Measurements from ENCODE around the gene SPSB2. TPM values are rescaled to one million over a fixed set of nuclear protein-coding genes. Genes with fewer than 3 reads are reported as not detected.

SPSB2 gene
- total and polyA plus RNA-seq, 9 of the 15 experiments (the other 6 are each of a cell fraction or from before 2014, with no cell fraction given), result 0.10 to 10.6 (median 1.9) TPM

DNA sequence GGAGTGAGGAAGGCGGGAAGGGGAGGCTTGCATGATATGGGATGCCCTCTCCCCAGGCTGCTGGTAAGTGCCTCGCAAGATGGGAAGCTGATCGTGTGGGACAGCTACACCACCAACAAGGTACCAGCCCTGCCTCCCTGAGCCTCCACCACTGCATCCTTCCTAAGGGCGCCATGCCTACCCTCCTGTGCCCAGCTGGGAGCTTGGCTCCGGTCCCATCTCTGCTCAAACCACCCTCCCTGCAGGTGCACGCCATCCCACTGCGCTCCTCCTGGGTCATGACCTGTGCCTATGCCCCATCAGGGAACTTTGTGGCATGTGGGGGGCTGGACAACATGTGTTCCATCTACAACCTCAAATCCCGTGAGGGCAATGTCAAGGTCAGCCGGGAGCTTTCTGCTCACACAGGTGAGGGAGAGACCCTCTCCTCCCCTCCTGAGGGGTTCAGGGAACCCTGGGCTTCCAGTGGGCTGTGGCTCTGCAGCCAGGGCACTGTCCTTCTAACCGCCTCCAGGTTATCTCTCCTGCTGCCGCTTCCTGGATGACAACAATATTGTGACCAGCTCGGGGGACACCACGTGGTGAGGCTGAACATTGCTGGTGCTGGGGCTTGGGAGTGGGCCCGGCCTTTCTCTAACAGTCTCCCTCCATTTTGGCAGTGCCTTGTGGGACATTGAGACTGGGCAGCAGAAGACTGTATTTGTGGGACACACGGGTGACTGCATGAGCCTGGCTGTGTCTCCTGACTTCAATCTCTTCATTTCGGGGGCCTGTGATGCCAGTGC, 29.8 kb downstream of the SPSB2 start (continued):
- TF ChIP-seq, protein P1, sequence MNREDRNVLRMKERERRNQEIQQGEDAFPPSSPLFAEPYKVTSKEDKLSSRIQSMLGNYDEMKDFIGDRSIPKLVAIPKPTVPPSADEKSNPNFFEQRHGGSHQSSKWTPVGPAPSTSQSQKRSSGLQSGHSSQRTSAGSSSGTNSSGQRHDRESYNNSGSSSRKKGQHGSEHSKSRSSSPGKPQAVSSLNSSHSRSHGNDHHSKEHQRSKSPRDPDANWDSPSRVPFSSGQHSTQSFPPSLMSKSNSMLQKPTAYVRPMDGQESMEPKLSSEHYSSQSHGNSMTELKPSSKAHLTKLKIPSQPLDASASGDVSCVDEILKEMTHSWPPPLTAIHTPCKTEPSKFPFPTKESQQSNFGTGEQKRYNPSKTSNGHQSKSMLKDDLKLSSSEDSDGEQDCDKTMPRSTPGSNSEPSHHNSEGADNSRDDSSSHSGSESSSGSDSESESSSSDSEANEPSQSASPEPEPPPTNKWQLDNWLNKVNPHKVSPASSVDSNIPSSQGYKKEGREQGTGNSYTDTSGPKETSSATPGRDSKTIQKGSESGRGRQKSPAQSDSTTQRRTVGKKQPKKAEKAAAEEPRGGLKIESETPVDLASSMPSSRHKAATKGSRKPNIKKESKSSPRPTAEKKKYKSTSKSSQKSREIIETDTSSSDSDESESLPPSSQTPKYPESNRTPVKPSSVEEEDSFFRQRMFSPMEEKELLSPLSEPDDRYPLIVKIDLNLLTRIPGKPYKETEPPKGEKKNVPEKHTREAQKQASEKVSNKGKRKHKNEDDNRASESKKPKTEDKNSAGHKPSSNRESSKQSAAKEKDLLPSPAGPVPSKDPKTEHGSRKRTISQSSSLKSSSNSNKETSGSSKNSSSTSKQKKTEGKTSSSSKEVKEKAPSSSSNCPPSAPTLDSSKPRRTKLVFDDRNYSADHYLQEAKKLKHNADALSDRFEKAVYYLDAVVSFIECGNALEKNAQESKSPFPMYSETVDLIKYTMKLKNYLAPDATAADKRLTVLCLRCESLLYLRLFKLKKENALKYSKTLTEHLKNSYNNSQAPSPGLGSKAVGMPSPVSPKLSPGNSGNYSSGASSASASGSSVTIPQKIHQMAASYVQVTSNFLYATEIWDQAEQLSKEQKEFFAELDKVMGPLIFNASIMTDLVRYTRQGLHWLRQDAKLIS (CRISPR knock-in tag; IDR thresholded peaks at IDR 0.05), result no peak
- TF ChIP-seq MEF2D (tag; conservative IDR thresholded peaks at IDR 0.05; ENCODE audit: low read depth) (no peak), HMG20B (CRISPR knock-in tag; IDR thresholded peaks at IDR 0.05) (no peak), FOXK2 (conservative IDR thresholded peaks at IDR 0.05 in 1 of 2, IDR thresholded peaks at IDR 0.05 in 1 of 2; ENCODE audit: low read depth in 2 of 2) (no peak), RAD51 (IDR thresholded peaks at IDR 0.05; ENCODE audit: borderline replicate concordance, low read depth) (peak; percentile 36; the same call in 1 of the 2 replicates), CTBP1 (IDR thresholded peaks at IDR 0.05; ENCODE audit: borderline replicate concordance) (no peak), HDAC1 (IDR thresholded peaks at IDR 0.05) (0 out of 4 replicates have a peak, but pooled peaks of 1 of the 2 experiments have one; percentile 32), MCM5 (IDR thresholded peaks at IDR 0.05; ENCODE audit: low read depth) (no peak), EZH2 (IDR thresholded peaks at IDR 0.05; ENCODE audit: borderline replicate concordance, low read depth, low read length) (no peak)
- TF ChIP-seq, protein P2, sequence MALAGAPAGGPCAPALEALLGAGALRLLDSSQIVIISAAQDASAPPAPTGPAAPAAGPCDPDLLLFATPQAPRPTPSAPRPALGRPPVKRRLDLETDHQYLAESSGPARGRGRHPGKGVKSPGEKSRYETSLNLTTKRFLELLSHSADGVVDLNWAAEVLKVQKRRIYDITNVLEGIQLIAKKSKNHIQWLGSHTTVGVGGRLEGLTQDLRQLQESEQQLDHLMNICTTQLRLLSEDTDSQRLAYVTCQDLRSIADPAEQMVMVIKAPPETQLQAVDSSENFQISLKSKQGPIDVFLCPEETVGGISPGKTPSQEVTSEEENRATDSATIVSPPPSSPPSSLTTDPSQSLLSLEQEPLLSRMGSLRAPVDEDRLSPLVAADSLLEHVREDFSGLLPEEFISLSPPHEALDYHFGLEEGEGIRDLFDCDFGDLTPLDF (CRISPR knock-in tag; IDR thresholded peaks at IDR 0.05), result no peak
- TF ChIP-seq, protein P3, sequence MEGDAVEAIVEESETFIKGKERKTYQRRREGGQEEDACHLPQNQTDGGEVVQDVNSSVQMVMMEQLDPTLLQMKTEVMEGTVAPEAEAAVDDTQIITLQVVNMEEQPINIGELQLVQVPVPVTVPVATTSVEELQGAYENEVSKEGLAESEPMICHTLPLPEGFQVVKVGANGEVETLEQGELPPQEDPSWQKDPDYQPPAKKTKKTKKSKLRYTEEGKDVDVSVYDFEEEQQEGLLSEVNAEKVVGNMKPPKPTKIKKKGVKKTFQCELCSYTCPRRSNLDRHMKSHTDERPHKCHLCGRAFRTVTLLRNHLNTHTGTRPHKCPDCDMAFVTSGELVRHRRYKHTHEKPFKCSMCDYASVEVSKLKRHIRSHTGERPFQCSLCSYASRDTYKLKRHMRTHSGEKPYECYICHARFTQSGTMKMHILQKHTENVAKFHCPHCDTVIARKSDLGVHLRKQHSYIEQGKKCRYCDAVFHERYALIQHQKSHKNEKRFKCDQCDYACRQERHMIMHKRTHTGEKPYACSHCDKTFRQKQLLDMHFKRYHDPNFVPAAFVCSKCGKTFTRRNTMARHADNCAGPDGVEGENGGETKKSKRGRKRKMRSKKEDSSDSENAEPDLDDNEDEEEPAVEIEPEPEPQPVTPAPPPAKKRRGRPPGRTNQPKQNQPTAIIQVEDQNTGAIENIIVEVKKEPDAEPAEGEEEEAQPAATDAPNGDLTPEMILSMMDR (IDR thresholded peaks at IDR 0.05 in 2 of 3, conservative IDR thresholded peaks at IDR 0.05 in 1 of 3; ENCODE audit: insufficient read depth in 2 of 3, low read depth in 1 of 3, low read length in 3 of 3), result peak; percentile 49 to 51 (median 51)
- TF ChIP-seq, protein P4, sequence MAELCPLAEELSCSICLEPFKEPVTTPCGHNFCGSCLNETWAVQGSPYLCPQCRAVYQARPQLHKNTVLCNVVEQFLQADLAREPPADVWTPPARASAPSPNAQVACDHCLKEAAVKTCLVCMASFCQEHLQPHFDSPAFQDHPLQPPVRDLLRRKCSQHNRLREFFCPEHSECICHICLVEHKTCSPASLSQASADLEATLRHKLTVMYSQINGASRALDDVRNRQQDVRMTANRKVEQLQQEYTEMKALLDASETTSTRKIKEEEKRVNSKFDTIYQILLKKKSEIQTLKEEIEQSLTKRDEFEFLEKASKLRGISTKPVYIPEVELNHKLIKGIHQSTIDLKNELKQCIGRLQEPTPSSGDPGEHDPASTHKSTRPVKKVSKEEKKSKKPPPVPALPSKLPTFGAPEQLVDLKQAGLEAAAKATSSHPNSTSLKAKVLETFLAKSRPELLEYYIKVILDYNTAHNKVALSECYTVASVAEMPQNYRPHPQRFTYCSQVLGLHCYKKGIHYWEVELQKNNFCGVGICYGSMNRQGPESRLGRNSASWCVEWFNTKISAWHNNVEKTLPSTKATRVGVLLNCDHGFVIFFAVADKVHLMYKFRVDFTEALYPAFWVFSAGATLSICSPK (IDR thresholded peaks at IDR 0.05; ENCODE audit: borderline replicate concordance), result no peak
- TF ChIP-seq, protein P5, sequence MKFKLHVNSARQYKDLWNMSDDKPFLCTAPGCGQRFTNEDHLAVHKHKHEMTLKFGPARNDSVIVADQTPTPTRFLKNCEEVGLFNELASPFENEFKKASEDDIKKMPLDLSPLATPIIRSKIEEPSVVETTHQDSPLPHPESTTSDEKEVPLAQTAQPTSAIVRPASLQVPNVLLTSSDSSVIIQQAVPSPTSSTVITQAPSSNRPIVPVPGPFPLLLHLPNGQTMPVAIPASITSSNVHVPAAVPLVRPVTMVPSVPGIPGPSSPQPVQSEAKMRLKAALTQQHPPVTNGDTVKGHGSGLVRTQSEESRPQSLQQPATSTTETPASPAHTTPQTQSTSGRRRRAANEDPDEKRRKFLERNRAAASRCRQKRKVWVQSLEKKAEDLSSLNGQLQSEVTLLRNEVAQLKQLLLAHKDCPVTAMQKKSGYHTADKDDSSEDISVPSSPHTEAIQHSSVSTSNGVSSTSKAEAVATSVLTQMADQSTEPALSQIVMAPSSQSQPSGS (CRISPR knock-in tag; IDR thresholded peaks at IDR 0.05), result no peak

Data from K562 (cell line).